Neural progenitor cell (in vitro differentiated cells): ENCODE data around the gene KAZN. TPM values are rescaled to one million over a fixed set of nuclear protein-coding genes. Genes with fewer than 3 reads are reported as not detected.

Source experiments
- DNase-seq: peaks from one replicate; pipeline ENCODE4 v3.0.0-alpha.2; 2016; ENCODE audit warnings: low spot score
- H2AFZ ChIP-seq: fragments of 200-600 bp; sonication (generic); replicated peaks from 2 replicates; pipeline ENCODE4 v1.6.1; 2016; ENCODE audit warnings: antibody characterized with exemption
- H3F3A ChIP-seq: fragments of 200-600 bp; sonication (generic); 2 replicates; pipeline ENCODE4 v1.6.1; 2016; ENCODE audit warnings: antibody characterized with exemption, low read depth
- H3K27ac ChIP-seq: fragments of 200-600 bp; sonication (generic); 2 replicates; pipeline ENCODE4 v1.5.1; 2016; ENCODE audit warnings: mild to moderate bottlenecking
- H3K27me3 ChIP-seq: fragments of 200-600 bp; sonication (generic); 2 replicates; pipeline ENCODE4 v1.6.1; 2016; ENCODE audit warnings: mild to moderate bottlenecking, moderate library complexity
- H3K36me3 ChIP-seq: fragments of 200-600 bp; sonication (generic); 2 replicates; pipeline ENCODE4 v1.5.1; 2016
- H3K4me1 ChIP-seq: fragments of 200-600 bp; sonication (generic); 2 replicates; pipeline ENCODE4 v1.6.1; 2016; ENCODE audit warnings: mixed run types
- H3K4me2 ChIP-seq: fragments of 200-600 bp; sonication (generic); 2 replicates; pipeline ENCODE4 v1.6.1; 2016
- H3K4me3 ChIP-seq: fragments of 200-600 bp; sonication (generic); 2 replicates; pipeline ENCODE4 v1.5.1; 2016
- H3K79me2 ChIP-seq: fragments of 200-600 bp; sonication (generic); 2 replicates; pipeline ENCODE4 v1.6.1; 2016; ENCODE audit warnings: low read depth
- H3K9ac ChIP-seq: fragments of 200-600 bp; sonication (generic); 2 replicates; pipeline ENCODE4 v1.6.1; 2016
- H3K9me3 ChIP-seq: fragments of 200-600 bp; sonication (generic); 2 replicates; pipeline ENCODE4 v1.5.1; 2016; ENCODE audit warnings: low read depth
- H4K20me1 ChIP-seq: fragments of 200-600 bp; sonication (generic); 2 replicates; pipeline ENCODE4 v1.6.1; 2016; ENCODE audit warnings: low read depth
- H3K27ac Mint-ChIP-seq: 3 replicates; pipeline ENCODE4 v1.8.0; 2021; ENCODE audit warnings: mixed read lengths
- H3K27me3 Mint-ChIP-seq: 2 replicates; pipeline ENCODE4 v1.8.0; 2022; ENCODE audit warnings: low read depth, mild to moderate bottlenecking, inconsistent platforms, moderate library complexity, mixed read lengths; ENCODE audit not compliant: insufficient read depth
- H3K36me3 Mint-ChIP-seq: 3 replicates; pipeline ENCODE4 v1.8.0; 2021; ENCODE audit warnings: mixed read lengths
- H3K4me1 Mint-ChIP-seq: 3 replicates; pipeline ENCODE4 v1.8.0; 2021; ENCODE audit warnings: mixed read lengths
- H3K4me3 Mint-ChIP-seq: 3 replicates; pipeline ENCODE4 v1.8.0; 2021; ENCODE audit warnings: mild to moderate bottlenecking, moderate library complexity, mixed read lengths
- H3K9me3 Mint-ChIP-seq: 3 replicates; pipeline ENCODE4 v1.8.0; 2020; ENCODE audit warnings: mixed read lengths
- CTCF ChIP-seq: fragments of 200-600 bp; sonication (generic); IDR thresholded peaks from 2 replicates; pipeline ENCODE4 v1.5.1; 2017; ENCODE audit warnings: antibody characterized with exemption, mild to moderate bottlenecking
- EZH2 ChIP-seq: fragments of 200-600 bp; sonication (generic); IDR thresholded peaks from 2 replicates; pipeline ENCODE4 v1.6.1; 2017; ENCODE audit warnings: antibody characterized with exemption, mild to moderate bottlenecking, moderate library complexity
- EZH2phosphoT487 ChIP-seq: fragments of 200-600 bp; sonication (generic); IDR thresholded peaks from 2 replicates; pipeline ENCODE4 v1.6.1; 2017; ENCODE audit warnings: antibody characterized with exemption
- total RNA-seq: library from RNA; depleted of rRNA; stranded (reverse); fragments of >200 nt; gene quantifications from 2 replicates; pipeline ENCODE4 v1.2.3, GENCODE V29; 2015; ENCODE audit warnings: low replicate concordance

The KAZN gene
- total RNA-seq, 1 donor from 2014 or later: 6.1 TPM

- H3K4me2 ChIP-seq: peak overlapping the region; percentile 29
- Mint-ChIP-seq H3K36me3 (peaks cover 2% of the 10 kb centered on the region), H3K4me3 (no peak overlapping the region), H3K4me1 (peaks cover 42% of the 10 kb centered on the region), H3K27ac (no peak overlapping the region), H3K27me3 (peaks cover 9% of the 10 kb centered on the region), H3K9me3 (no peaks in the 10 kb centered on the region)
- H2AFZ ChIP-seq: no peak overlapping the region
- H3K4me1 ChIP-seq: peaks cover 33% of the 10 kb centered on the region
- DNase-seq: no peak
- peaks cover 30% of the 10 kb centered on the region for H3F3A ChIP-seq
- H3K79me2 ChIP-seq: no peaks in the 10 kb centered on the region
- no peak for TF ChIP-seq EZH2phosphoT487
- TF ChIP-seq CTCF: no peak
- TF ChIP-seq EZH2: no peak
- H3K27ac ChIP-seq: no peak overlapping the region
- no peak overlapping the region for H3K4me3 ChIP-seq
- no peaks in the 10 kb centered on the region for H3K36me3 ChIP-seq
- H4K20me1 ChIP-seq: peaks cover 31% of the 10 kb centered on the region
- no peaks in the 10 kb centered on the region for H3K9me3 ChIP-seq
- H3K27me3 ChIP-seq: no peaks in the 10 kb centered on the region
- no peak overlapping the region for H3K9ac ChIP-seq
Measured at GRCh38 chr1:14783592-14783886, 185.1 kb downstream of the KAZN start.

- H3K27ac Mint-ChIP-seq: no peak overlapping the region
Measured at GRCh38 chr1:14784790-14785773, 186.6 kb downstream of the KAZN start.

GRCh38 chr1:14786109-14786675 lies 187.7 kb downstream of the KAZN start:
- H3K9me3 Mint-ChIP-seq: no peaks in the 10 kb centered on the region
- Histone ChIP-seq H3K9ac (no peak overlapping the region), H3K4me1 (peaks cover 21% of the 10 kb centered on the region), H3F3A (peaks cover 9% of the 10 kb centered on the region), H3K4me2 (no peak overlapping the region), H3K27ac (no peak overlapping the region), H4K20me1 (peaks cover 9% of the 10 kb centered on the region), H2AFZ (no peak overlapping the region), H3K4me3 (no peak overlapping the region), H3K79me2 (no peaks in the 10 kb centered on the region), H3K36me3 (no peaks in the 10 kb centered on the region), H3K27me3 (no peaks in the 10 kb centered on the region), H3K9me3 (no peaks in the 10 kb centered on the region)
- no peak overlapping the region for H3K27ac Mint-ChIP-seq
- DNase-seq: no peak
- H3K36me3 Mint-ChIP-seq: peaks cover 4% of the 10 kb centered on the region
- no peak for TF ChIP-seq EZH2phosphoT487
- TF ChIP-seq EZH2: no peak
- no peak for TF ChIP-seq CTCF
- no peak overlapping the region for H3K4me3 Mint-ChIP-seq
- peaks cover 9% of the 10 kb centered on the region for H3K27me3 Mint-ChIP-seq
- peaks cover 27% of the 10 kb centered on the region for H3K4me1 Mint-ChIP-seq

More at GRCh38 chr1:14784790-14785773, 186.6 kb downstream of the KAZN start:
- Histone ChIP-seq H3K36me3 (no peaks in the 10 kb centered on the region), H2AFZ (no peak overlapping the region), H3K27me3 (no peaks in the 10 kb centered on the region), H3K4me1 (peaks cover 18% of the 10 kb centered on the region), H3F3A (peaks cover 15% of the 10 kb centered on the region), H3K27ac (no peak overlapping the region), H3K9me3 (no peaks in the 10 kb centered on the region), H3K9ac (no peak overlapping the region), H4K20me1 (peaks cover 16% of the 10 kb centered on the region), H3K79me2 (no peaks in the 10 kb centered on the region), H3K4me2 (no peak overlapping the region), H3K4me3 (no peak overlapping the region)
- DNase-seq: no peak
- TF ChIP-seq CTCF: no peak
- Mint-ChIP-seq H3K4me3 (no peak overlapping the region), H3K36me3 (peaks cover 4% of the 10 kb centered on the region), H3K9me3 (no peaks in the 10 kb centered on the region), H3K4me1 (peaks cover 27% of the 10 kb centered on the region), H3K27me3 (peaks cover 9% of the 10 kb centered on the region)
